Gastroesophageal sphincter (tissue), 4 donors: Measurements from ENCODE around the gene NDUFA1. TPM values are rescaled to one million over a fixed set of nuclear protein-coding genes. Genes with fewer than 3 reads are reported as not detected.

Experiments used
- ATAC-seq: fragments of 150-250 bp; one replicate; pipeline ENCODE4 v1.9.1; 2016; ENCODE audit warnings: mild to moderate bottlenecking, moderate library complexity
- H3K27ac ChIP-seq, 4 donors: fragments of 200-600 bp; sonication (generic) in 3 of 4; 1 replicate in 3 of 4; 2 replicates in 1 of 4; pipeline ENCODE4 v1.5.1; 2016 to 2019
- H3K27me3 ChIP-seq: fragments of 200-600 bp; sonication (generic); one replicate; pipeline ENCODE4 v1.5.1; 2019
- H3K36me3 ChIP-seq, 2 donors: fragments of 200-600 bp; sonication (generic); one replicate each; pipeline ENCODE4 v1.5.1; 2019; ENCODE audit warnings: control low read depth in 1 of 2
- H3K4me1 ChIP-seq, 3 donors: fragments of 200-600 bp; sonication (generic); 1 replicate in 2 of 3; 2 replicates in 1 of 3; pipeline ENCODE4 v1.5.1; 2016 to 2019; ENCODE audit warnings: control low read depth in 2 of 3
- H3K4me3 ChIP-seq, 2 donors: fragments of 200-600 bp; sonication (generic); one replicate each; pipeline ENCODE4 v1.5.1; 2019; ENCODE audit warnings: mild to moderate bottlenecking in 1 of 2, moderate library complexity in 1 of 2
- H3K9me3 ChIP-seq, 3 donors: fragments of 200-600 bp; sonication (generic); one replicate each; pipeline ENCODE4 v1.5.1; 2017 to 2019; ENCODE audit warnings: control low read depth in 2 of 3
- EP300 ChIP-seq: sonication (generic); formaldehyde crosslinking; IDR thresholded peaks from one replicate; pipeline ENCODE4 v1.6.1; 2017; ENCODE audit warnings: antibody characterized with exemption, mild to moderate bottlenecking
- POLR2A ChIP-seq, 2 donors: fragments of 450-650 bp; IDR thresholded peaks; one replicate each; pipeline ENCODE4 v1.6.1; 2017; ENCODE audit warnings: antibody characterized with exemption in 2 of 2, mild to moderate bottlenecking in 2 of 2, moderate library complexity in 1 of 2
- POLR2AphosphoS5 ChIP-seq: sonication (generic); formaldehyde crosslinking; IDR thresholded peaks from one replicate; pipeline ENCODE4 v1.6.1; 2017; ENCODE audit warnings: antibody characterized with exemption
- WGBS, 2 donors: methylation state at CpG; one replicate each; pipeline ENCODE4 v1.1.5; 2018; ENCODE audit warnings: low coverage in 1 of 2; 5-methylcytosine and 5-hydroxymethylcytosine counted together
- total RNA-seq, 4 donors: library from RNA; depleted of rRNA; stranded (reverse); fragments of >200 nt; gene quantifications; one replicate each; pipeline ENCODE4 v1.1.0, GENCODE V29; 2016
- TF ChIP-seq, protein P1 (sequence below), 4 experiments: fragments of 200-600 bp in 2 of 4; fragments of 450-650 bp in 2 of 4; sonication (generic) in 1 of 4; IDR thresholded peaks; one replicate each; pipeline ENCODE4 v1.5.1; 2017 to 2019; ENCODE audit warnings: antibody characterized with exemption in 4 of 4, mild to moderate bottlenecking in 2 of 4, moderate library complexity in 2 of 4

NDUFA1 gene
- total RNA-seq, 4 donors from 2014 or later = 55.8 to 104 (median 74.5) TPM

DNA sequence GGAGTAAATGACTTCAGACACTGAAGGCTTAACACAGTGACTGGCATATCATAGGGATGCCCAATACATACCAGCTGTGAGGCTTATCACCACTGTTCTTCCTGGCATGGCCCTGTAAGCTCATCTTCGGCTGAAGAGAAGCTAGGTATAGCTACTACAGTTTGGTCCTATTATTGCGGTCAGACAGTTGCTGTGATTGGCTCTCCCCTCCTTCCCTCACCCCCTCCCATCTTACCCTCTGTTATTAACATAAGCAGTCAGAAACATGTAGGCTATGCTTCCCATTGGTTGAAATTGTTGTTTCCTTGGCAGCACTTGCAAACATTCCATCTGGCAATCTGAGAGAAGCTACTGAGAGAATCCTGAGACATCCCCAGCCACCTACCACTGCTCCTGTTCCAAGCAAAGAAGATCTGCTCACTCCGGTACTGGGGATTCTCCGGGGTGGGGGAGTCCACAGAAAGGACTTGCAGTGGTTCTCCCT, 24.3 kb downstream of the NDUFA1 start, which contains the start of gene AKAP14:
Gene AKAP14 (plus strand): TSS at position 51 of the 484 bp plus-strand sequence. CDS start 7,331 bp downstream, outside the sequence.
- no peak for ATAC-seq
- Histone ChIP-seq H3K9me3 (no peaks in the 10 kb centered on the region), H3K4me3 (no peak within 1 kb of the TSS), H3K27me3 (no peaks in the 10 kb centered on the region), H3K4me1 (no peaks in the 10 kb centered on the region), H3K27ac (no peak within 1 kb of the TSS), H3K36me3 (no peaks in the 10 kb centered on the region)
- 40 to 63% methylated on average over 1 to 2 of the region's 4 CpGs for WGBS, 2 donors
- TF ChIP-seq POLR2A (IDR thresholded peaks at IDR 0.05) (no peak), EP300 (no peak), POLR2AphosphoS5 (no peak)
- TF ChIP-seq, protein P1, sequence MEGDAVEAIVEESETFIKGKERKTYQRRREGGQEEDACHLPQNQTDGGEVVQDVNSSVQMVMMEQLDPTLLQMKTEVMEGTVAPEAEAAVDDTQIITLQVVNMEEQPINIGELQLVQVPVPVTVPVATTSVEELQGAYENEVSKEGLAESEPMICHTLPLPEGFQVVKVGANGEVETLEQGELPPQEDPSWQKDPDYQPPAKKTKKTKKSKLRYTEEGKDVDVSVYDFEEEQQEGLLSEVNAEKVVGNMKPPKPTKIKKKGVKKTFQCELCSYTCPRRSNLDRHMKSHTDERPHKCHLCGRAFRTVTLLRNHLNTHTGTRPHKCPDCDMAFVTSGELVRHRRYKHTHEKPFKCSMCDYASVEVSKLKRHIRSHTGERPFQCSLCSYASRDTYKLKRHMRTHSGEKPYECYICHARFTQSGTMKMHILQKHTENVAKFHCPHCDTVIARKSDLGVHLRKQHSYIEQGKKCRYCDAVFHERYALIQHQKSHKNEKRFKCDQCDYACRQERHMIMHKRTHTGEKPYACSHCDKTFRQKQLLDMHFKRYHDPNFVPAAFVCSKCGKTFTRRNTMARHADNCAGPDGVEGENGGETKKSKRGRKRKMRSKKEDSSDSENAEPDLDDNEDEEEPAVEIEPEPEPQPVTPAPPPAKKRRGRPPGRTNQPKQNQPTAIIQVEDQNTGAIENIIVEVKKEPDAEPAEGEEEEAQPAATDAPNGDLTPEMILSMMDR (IDR thresholded peaks at IDR 0.05) = no peak

DNA sequence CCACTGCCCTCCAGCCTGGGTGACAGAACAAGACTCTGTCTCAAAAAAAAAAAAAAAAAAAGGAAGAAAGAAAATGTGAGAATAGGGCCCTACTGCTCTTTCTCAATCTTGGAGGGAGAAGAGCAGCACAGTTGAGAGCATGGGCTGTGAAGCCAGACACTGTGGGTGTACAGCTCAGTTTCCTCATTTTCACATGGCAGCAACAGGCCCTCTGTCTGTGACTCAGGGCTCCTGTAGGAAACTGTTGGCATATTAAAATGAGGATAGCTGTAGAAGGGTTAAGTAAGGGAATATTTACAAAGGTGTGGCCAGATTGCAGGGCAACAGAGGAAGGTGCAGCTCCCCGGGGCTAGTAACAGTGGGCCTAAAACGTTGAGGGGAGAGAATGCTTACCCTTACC, 27.5 kb downstream of the NDUFA1 start:
- H3K9me3 ChIP-seq = no peaks in the 10 kb centered on the region
- H3K4me1 ChIP-seq = no peaks in the 10 kb centered on the region
- no peak for ATAC-seq
- H3K4me3 ChIP-seq = no peak overlapping the region
- H3K27me3 ChIP-seq = no peaks in the 10 kb centered on the region
- 6 to 21% methylated on average over 2 of the region's 2 CpGs for WGBS, 2 donors
- H3K36me3 ChIP-seq = no peaks in the 10 kb centered on the region
- H3K27ac ChIP-seq = no peak overlapping the region
- TF ChIP-seq POLR2A (IDR thresholded peaks at IDR 0.05) (no peak), EP300 (no peak), POLR2AphosphoS5 (no peak)
- TF ChIP-seq, protein P1 (IDR thresholded peaks at IDR 0.05) = no peak

DNA sequence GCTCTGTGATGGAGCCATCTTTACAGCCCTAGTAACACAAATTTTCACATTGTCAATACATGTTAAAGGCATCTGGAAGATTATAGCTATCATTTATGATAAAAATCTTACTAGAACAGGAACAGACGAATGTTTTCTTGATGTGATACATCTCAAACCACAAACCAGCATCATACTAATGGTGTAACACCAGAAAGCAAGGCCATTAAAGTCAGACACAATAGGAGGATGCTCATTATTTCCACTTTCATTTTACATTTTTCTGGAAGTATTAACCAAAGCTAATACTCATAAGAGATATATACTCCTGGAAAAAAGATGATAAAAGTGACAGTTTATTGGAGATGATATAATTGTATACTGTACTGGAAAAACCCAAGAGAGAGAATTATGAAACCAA, 29.3 kb downstream of the NDUFA1 start:
- no peak for ATAC-seq

DNA sequence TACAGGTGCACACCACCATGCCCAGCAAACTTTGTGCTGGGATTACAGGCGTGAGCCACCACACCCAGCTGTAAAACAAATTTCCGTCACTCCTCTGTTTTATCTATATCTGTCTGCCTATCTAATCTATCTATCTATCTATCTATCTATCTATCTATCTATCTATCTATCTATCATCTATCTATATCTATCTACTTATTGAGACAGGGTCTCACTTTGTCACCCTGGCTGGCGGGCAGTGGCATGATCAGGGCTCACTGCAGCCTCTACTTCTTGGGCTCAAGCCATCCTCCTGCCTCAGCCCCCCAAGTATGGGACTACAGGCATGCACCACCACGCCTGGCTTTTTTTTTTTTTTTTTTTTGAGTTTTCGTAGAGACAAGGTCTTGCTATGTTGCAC, 44.7 kb downstream of the NDUFA1 start:
- no peaks in the 10 kb centered on the region for H3K9me3 ChIP-seq
- H3K27ac ChIP-seq = no peak overlapping the region
- no peaks in the 10 kb centered on the region for H3K4me1 ChIP-seq
- 80 to 90% methylated on average over 2 of the region's 5 CpGs for WGBS, 2 donors
- no peak overlapping the region for H3K4me3 ChIP-seq
- ATAC-seq = no peak
- TF ChIP-seq POLR2AphosphoS5 (no peak), POLR2A (IDR thresholded peaks at IDR 0.05) (no peak), EP300 (no peak)
- TF ChIP-seq, protein P1 (IDR thresholded peaks at IDR 0.05) = no peak
- no peaks in the 10 kb centered on the region for H3K36me3 ChIP-seq
- no peaks in the 10 kb centered on the region for H3K27me3 ChIP-seq

More for the DNA sequence above, 29.3 kb downstream of the NDUFA1 start:
- Histone ChIP-seq H3K36me3 (no peaks in the 10 kb centered on the region), H3K4me1 (no peaks in the 10 kb centered on the region), H3K4me3 (no peak overlapping the region), H3K27ac (no peak overlapping the region), H3K27me3 (no peaks in the 10 kb centered on the region), H3K9me3 (no peaks in the 10 kb centered on the region)
- TF ChIP-seq EP300 (no peak), POLR2AphosphoS5 (no peak), POLR2A (IDR thresholded peaks at IDR 0.05) (no peak)
- TF ChIP-seq, protein P1 (IDR thresholded peaks at IDR 0.05) = no peak
- WGBS, 2 donors = 55 to 87% methylated on average over 1 of the region's 1 CpG

DNA sequence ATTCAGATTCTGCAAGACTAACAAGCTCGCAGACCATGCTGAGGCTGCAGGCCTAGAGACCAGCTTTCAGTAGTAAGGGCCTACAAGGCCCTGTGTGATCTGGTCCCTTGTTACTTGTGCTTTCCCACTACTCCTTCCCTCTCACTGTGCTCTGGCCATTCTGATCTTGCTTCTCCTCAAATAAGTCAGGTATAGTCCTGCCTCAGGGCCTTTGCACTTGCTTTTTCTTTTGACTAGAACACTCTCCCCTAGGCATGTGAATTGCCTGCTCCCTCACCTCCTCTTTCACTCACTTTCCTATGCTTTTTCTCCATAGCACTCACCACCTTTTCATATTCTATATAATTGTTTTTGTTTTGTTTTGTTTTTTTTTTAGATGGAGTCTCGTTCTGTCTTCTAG, 46.2 kb downstream of the NDUFA1 start:
- WGBS, 2 donors = 83 to 100% methylated on average over 1 of the region's 2 CpGs
- Histone ChIP-seq H3K9me3 (no peaks in the 10 kb centered on the region), H3K4me3 (no peak overlapping the region), H3K4me1 (no peaks in the 10 kb centered on the region), H3K27ac (no peak overlapping the region), H3K27me3 (no peaks in the 10 kb centered on the region), H3K36me3 (no peaks in the 10 kb centered on the region)
- TF ChIP-seq POLR2AphosphoS5 (no peak), POLR2A (IDR thresholded peaks at IDR 0.05) (no peak), EP300 (no peak)
- TF ChIP-seq, protein P1 (IDR thresholded peaks at IDR 0.05) = no peak
- no peak for ATAC-seq
